Stimulated activated CD8-positive, alpha-beta memory T cell treated with anti-CD3 and anti-CD28 coated beads, Interleukin-2, amount 100 ng/mL, for 48 hours (primary cell): ENCODE measurements around the gene MYO1G.

Experiments used
- DNase-seq, 2 donors: peaks; one replicate each; pipeline ENCODE4 v3.0.0-alpha.2; 2020; ENCODE audit warnings: low read depth in 2 of 2

The MYO1G gene

DNA sequence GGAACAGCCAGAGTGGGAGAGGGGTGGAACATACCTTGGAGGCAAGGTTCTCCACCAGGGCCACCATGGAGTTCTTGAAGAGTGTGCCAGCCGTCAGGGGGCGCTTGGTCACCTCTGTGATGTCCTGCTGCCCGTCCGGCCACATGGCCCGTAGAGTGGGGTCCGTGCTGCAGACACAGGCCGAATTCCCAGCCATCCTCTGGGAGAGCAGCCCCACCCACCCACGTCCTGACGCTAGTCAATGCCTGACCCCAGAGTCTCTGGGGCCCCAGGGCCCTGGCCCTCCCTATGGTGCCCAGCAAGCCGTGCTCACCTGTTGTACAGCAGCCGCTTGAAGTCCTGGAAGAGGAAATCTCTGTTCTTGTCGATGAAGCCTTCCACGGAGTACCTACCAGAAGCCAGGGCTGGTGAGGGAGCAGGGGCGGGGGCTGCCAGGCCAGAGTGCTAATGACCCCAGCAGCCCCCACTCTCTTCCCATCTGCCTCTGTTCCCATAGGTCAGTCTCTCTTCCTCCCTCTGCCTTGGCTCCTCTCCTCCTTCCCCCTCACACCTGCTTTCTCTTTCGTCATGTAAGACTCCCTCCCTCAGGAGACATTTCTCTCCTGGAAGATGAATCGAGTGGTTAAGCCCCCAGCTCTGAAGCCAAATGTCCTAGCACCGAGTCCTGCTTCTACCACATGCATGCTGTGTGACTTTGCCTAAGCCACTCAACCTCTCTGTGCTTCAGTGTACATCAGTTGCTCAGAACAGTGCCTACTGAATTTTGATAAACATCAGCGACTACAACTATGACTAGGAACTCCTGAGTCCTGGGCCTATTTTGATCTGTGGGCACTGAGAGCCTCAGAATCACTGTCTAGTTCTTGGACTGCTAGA, 11.0 kb downstream of the MYO1G start:
- no peak for DNase-seq

DNA sequence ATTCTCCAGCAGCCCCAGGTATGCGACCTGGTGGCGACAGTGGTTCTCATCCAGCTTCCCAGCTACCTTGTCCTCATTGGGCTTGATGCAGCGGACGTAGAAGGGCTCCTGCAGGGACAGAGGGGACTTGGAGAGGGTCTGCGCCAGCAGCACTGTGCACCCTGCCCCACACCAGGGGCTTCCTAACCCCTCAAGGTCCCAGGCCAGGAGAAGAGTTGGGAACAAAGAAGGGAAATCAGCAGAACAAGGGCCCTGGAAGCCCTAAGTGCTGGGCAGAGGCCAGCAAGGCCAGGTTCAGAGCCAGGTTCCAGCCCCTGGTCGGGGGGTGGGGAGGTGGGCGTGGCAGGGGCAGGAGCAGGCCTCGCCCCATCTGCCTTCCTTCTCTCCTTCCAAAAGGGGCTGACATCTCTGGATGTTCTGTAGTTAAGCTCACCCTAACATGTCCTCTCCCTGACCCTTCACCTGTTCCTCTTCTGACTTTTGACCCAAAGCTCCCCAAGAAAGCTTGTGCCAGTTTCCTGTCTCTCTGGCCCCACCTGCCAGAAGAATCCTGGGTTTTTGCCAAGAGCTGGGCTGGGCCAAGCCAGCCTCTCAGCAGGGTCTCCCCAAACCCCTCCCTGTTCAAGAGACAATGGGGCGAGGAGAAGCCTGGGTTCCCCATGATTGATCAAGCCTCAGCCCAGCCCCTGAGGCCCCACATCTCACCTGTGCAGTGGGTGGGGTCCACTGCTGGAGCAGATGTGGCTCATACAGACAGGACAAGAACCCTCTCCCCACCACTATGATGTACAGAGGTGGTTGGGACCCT, 11.9 kb downstream of the MYO1G start:
- DNase-seq = no peak

DNA sequence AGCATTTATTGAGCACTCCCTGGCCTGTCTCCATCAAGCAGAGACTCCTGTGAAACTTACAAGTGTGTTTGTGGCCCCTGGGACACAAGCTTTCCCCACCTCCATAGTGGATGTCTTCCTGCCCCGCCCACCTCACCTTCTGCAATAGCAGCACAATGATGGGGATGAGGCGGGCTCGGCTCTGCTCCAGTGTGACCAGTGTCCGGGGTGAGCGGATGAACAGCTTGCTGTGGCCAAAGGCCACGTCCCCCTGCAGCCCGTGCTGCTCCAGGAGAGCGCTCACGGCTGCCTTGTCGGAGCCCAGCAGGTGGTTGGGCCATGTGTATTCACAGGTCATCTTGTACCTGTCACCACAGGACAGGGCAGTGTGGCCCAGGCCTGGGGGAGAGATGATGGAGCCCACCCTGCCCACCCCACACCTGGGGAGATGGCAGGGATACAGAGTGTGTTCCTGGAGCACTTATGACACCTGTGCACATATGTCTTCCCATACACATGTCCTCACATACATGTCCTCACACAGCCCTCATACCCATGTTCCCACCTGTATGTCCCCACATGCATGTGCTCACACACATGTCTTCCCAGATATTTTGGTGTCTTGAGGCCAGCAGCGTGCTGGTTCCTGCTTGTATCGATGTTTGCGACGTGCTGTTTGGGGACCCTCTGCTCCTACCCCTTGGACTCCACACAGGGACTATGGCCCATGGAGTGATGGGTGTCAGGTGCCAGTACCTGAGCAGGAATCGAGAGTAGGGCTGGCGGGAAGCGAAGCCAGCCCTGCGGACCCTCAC, 12.7 kb downstream of the MYO1G start:
- no peak for DNase-seq

DNA sequence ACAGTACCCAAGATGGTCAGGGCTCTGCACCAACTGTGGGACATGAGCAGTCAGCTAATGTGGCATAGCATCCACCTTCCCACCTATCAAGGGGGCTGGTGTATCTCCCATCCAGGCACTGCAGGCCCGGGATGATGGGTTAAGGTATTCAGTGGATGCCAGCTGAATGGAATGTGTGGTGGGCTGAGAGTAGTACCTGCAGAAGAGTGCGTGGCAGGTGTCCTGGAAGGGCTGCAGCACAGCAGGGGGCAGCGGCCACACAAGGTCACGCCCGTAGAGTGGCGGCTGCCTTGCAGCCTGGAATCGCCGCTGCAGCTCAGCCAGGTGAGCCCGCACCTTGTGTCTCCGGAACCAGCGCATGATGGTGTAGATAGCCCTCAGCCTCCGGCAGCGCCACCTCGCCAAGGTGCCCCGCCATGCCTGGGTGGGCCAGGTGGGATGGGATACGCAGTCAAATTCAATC, 13.3 kb downstream of the MYO1G start:
- DNase-seq = no peak

DNA sequence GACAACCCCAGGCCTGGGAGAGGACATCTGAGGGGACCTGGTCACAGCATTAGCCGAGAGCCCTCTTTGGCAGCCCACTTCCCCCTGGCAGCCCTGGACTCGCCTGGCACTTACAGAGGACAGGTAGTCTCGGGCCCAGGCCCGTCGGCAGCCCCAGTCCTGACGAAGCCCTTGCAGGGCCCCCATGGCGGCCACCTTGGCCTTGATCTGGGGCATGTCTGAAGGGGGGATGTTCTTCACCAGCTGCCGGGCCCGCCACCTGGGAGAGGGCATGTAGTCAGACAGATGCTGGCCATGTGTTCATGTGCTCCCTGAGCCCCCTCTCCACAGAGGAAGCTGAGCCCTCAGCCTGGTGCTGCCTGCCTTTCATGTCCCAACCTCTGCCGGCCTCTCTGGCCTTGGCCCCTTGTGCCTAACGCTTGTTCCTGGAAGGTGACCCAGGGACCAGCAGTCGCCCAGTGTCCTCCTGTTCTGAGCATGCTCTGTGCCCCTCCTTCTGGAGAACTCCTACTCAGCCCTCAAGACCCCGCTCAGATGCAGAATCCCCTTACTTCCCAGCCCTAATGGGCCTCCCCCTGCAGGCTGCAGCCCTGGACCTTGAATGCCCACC, 13.9 kb downstream of the MYO1G start:
- DNase-seq = no peak

DNA sequence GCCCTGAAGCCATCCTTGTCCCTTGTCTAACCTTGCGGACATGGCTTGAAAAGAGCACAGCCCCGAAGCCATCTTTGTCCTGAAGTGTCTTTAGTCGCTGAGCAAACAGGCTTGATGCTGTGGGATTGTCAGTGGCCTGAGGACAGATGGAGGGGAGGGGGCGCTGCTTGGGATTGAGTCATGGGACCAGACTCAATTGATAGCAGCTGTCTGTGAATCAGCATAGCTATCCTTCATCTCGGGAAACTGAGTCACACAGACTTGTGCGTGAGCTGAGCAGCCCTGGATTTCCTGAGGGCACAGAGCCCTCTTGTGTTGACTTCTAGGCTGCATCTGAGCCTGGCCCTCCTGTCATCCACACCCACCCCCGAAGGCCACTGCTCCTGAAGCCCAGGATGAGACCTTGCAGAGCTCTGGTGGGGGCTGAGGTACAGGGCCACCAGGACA, 14.4 kb downstream of the MYO1G start:
- no peak for DNase-seq

DNA sequence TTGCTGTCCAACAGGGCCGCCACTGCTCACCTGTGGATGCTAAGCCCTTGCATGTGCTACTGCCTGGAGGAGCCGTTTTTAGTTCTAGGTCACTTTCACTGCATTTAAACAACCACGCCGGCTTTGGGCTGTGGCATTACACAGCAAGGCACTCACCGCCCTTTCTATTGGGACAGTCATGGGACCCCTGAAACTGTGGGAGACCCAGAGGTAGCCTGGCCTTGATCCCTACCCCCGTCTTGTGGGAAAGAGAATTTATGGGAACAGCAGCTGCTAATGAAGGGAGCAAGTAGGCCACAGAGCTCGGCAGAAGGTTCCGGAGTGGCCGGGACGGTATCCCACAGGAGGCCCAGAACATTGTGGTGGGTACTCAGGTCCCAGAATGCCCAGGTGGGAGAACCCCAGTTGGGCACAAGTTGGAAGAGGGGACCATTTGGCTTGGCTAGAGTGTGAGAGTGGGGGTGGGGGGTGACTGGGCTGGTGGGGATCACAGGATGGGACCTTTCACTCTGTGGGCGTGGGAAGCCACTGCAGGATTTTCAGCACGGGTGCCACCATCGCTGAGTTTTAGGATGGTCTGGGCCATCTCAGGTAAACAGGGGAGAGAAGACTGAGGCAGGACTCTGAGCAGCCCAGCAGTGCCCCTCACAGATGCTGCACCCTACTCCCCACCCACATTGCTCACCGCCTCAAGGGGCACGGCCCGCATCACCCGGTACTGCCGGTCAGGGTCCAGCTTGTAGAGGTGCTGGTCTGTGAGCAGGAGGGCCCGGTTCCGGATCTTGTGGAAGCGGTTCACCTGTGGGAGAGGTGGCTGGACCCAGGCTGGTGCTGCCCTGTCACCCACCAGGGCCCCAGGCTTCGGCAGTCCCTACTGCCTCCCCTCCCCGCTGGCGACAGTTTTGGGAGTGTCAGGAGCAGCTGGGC, 15.2 kb downstream of the MYO1G start:
- no peak for DNase-seq

DNA sequence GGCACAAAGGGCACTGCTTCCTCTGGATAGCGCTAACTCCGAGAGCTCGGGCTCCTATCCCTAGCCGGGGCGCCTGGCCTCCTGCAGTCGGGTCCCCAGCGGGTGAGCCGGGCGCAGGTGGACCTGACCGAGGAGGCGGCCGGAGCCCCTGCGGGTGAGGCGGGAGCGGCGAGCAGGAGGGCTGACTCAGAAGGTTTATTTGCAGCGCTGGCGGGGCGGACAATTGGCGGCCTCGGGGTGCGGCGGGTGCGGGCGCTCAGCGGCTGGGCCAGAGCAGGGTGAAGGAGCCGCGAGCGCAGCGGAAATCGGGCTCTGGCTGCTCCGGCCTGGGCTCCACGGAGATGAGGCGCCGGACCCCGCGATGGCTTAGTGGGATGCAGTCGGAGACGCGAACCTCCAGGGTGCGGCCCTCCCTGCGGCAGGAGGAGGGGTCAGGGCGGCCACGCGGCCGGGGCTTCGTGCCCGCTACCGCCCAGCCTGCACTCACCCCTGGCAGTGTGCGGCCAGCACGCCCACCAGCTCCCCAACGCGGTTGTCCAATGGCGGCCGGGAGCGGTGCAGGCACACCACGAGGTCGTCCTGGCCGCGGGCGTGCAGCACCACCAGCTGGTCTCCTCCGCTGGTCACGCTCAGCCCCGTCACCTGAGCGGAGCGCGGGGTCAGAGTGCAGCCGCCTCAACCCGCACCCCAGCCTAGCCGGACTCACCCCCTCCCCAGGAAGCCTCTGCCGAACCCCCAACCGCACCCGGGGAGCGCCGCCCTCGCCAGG, 16.1 kb downstream of the MYO1G start:
- no peak for DNase-seq

DNA sequence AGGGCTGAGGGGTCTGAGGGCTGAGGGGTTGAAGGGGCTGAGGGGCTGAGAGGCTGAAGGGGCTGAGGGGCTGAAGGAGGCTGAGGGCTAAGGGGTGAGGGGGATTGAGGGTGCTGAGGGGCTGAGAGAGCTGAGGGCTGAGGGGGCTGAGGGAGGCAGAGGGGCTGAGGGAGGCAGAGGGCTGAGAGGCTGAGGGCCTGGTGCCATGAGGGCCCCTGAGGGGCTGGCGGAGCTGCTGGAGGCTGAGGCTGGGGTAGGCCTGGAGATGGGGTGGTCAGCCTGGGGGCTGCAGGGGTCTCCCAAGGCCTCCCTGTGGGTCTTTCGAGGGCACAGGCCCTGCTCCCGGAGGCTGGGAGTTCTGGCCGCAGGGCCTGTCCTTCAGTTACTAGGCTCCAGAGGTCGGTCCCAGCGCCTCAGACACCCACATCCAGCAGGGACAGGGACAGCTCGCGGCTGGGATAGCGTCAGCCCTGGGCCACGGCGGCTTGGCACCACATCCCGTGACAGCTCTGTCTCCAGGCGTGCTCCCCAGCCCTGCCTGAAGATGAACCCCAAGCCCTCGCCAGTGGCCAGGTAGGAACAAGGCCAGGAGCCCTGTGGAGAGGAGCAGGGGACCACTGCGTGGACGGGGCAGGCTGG, 16.9 kb downstream of the MYO1G start:
- DNase-seq = no peak

DNA sequence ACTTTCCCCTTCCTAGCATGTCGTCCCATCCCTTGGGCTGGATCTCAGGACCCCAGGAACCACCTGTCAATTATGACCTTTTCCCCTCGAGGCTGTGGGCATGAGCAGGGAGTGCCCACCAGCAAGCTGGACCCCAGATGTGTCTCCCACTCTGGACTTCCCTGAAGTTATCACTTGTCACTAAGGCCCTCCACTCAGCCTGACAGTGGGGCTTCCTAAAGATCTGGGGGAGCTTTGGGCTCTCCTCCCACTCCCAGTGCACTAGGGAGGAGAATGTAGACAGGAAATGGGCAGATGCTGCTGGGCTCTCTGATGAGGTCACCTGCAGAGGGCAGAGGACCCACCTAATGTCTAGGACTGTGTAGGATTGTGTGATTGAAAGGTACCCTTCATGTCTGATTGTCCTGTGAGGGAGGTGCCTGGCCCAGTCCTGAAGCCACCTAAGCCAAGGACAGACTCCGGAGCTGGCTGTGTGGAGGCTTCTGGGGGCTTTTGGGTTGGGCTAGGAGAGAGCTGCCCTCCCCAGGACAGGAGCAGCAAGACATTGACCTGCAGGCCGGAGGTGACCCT, 18.7 kb downstream of the MYO1G start:
- DNase-seq = no peak

DNA sequence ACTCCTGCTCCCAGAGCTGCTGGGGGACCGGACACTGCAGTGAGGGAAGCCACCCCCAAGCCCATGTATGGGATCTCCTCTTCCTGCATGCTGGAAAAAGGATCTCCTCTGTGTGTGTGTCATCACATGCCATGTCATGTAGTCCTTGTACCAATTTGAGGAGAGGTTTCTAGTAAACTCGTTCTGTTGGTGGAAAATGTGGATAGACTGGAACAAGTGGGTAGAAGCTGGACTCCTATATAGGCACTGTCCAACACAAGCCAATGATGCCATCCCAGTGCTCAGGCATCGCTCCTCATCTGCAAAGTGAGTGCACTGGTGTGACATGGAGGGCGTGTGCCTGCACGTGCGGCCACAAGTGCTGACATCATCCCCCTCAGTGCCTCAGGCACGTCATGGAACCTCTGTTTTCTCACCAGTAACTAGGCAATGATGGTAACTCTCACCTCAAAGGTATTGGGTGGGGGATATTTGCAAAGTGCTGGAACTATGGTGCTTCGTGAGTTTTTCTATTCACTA, 19.3 kb downstream of the MYO1G start:
- no peak for DNase-seq

DNA sequence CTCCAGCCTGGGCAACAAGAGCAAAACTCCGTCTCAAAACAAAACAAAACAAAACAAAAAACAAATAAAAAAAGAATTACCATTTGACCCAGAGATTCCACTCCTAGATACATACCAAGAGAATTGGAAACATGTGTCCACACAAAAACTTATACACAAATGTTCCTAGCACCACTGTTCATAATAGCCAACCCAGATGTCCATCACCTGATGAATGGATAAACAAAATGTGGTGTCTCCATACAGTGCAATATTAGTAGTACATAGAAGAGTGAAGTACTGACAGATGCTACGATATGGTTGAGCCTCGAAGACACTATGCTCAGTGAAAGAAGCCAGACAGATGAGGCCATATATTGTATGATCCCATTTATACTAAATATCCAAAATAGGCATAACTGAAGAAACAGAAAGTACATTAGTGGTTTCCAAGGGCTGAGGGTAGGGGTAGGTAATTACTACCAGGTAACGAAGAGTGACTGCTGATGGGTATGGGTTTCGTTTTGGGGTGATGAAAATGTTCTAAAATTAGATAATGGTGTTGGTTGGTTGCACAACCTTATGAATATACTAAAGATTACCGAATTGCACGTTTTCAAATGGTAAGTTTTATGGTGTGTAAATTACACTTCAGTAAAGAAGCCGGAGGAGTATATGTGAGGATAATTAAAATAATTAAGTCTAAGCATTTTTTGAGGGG, 20.0 kb downstream of the MYO1G start:
- DNase-seq = no peak

DNA sequence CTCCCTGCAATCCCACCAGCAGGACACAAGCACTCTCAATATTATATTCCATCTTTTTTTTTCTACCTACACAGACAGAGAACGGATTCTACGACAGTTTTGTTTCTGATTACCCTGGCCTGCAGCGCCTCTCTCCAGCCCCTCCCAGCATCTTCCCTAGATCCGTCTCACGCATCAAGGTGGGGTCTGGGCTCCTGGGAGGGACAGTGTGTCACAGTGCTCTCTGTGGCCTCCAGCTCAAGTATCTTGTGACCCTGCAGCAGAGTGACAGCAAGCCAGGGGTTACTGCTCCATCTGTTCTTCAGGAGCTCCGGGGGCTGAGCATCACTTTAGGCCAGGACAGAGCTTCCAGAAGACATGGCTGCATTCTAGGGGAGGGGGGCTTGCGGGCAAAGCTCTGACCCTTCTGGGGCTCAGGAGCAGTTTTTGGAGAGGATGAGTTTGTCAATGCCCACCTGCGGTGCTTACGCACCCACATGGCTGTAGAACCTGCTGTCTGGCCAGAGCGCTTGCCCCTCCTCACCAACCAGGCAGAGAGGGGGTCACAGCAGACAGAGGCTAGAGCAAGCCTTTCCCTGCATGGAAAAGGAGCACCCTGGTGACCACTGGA, 22.6 kb downstream of the MYO1G start:
- DNase-seq = no peak

DNA sequence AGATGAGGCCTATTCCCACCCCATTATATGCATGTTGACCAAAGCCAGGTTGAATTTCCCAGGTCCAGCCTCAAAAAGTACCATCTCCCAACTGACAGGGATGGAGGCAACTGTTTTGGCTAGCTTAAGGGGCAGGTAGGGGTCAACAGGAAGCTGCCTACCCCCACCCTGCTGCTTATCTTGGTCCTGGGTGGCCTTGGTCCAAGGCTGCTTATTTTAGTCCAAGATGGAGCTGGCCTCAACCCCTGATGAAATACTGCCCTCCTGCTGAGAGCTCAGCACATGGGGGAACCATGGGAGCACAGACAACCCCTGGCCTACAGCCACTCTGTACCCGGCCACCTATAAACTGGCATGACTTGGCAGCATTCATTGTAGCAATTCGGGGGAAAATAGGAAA, 23.1 kb downstream of the MYO1G start:
- no peak for DNase-seq

DNA sequence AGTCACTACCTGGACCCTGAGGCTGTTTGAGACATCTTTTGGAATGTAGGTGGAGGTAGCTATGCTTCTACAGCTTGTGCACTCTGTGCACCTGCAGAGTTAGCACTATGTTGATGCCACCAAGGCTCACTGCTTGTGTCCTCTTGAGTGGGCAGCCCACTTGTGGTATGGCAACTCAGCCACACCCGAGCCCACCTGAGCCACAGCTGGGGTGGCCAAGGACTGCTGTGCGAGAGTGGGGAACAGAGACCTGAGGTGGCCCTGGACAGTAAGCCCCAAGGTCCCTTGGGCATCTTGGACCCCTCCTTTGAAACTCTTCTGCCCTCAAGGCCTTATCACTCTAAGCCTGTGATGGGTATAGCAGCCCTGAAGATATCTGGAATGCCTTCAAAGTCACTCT, 25.7 kb downstream of the MYO1G start:
- DNase-seq = no peak

DNA sequence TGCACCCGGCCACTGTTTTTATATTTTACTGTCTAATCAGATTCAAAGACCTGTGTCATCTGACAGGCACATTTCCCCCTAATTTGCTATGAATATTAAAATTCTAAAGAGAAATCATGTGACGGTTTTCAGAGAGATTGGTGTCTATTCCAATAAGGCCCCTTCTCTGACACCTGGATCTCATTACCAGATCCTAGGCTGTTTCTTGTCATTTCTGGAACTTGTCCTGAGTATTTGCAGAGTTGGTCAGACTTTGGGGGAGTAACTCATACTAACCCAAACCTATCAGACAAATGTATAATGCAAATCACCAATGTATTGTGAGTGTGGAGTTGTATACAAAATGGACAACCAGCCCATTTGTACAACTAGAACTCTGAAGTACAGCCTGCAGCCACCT, 29.5 kb downstream of the MYO1G start:
- no peak for DNase-seq

DNA sequence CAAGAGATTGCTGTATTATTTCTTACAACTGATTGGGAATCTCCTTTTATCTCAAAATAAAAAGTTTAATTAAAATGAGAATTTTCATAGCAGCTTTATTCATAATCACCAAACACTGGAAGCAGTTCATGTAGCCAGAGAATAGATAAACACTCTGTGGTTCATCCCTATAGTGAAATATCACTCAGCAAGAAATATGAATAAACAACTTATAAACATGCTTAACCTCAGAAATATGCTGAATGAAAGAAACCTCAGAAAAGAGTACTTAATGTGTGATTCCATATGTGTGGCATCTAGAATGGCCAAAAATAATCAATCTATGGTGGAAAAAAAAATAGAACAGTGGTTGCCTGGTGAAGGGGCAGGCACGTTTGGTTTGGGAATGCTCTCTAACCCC, 33.3 kb downstream of the MYO1G start:
- DNase-seq = no peak

DNA sequence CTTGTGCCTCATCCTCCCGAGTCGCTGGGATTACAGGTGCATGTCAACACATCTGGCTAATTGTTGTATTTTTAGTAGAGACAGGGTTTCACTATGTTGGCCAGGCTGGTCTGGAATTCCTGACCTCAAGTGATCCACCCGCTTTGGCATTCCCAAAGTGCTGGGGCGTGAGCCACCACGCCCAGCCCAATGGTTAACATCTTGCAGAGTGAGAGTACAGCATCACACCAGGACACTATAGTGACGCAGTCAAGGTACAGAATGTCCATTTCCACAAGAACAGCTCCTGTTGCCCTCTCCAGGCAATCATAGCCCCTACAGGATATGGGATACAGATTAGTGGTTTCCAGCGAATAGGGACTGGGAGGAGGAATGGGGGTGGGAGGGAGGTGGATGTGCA, 34.0 kb downstream of the MYO1G start:
- no peak for DNase-seq
